H1 (cell line): ENCODE measurements around the gene CWC27. TPM values are rescaled to one million over a fixed set of nuclear protein-coding genes. Genes with fewer than 3 reads are reported as not detected.

Experiments
- CTCF ChIA-PET: fragments of 300-600 bp; sonication (Branson Sonifier 250); formaldehyde crosslinking; loops from one replicate; lab custom pipeline; 2021; ENCODE audit not compliant: partially characterized antibody; lab: Charles Lee
- POLR2A ChIA-PET: fragments of 300-600 bp; sonication (Branson Sonifier 250); formaldehyde crosslinking; loops from one replicate; lab custom pipeline; 2021; ENCODE audit warnings: inconsistent platforms; ENCODE audit not compliant: partially characterized antibody; lab: Charles Lee
- DNase-seq, 2 experiments: peaks; one replicate each; pipeline versions ENCODE4 v3.0.0 to v3.0.0-alpha.2; 2010 to 2022; ENCODE audit warnings: low spot score in 2 of 2, low read depth in 1 of 2, mixed read lengths in 1 of 2
- FAIRE-seq: peaks from 2 replicates; lab custom pipeline; 2011; peaks lifted over from hg19 to GRCh38; lab: Jason Lieb, UNC
- H2AFZ ChIP-seq: 2 replicates; pipeline ENCODE4 v1.8.1; 2012; ENCODE audit warnings: low read length, inconsistent platforms
- H2AK5ac ChIP-seq: 2 replicates; pipeline ENCODE4 v1.6.1; 2013; ENCODE audit warnings: low read depth, low read length
- H2BK120ac ChIP-seq: replicated peaks from 2 replicates; pipeline ENCODE3; 2013; ENCODE audit warnings: low read depth, low read length, inconsistent platforms
- H2BK12ac ChIP-seq: 2 replicates; pipeline ENCODE4 v1.6.1; 2013; ENCODE audit warnings: low read depth, low read length
- H2BK15ac ChIP-seq: 2 replicates; pipeline ENCODE4 v1.6.1; 2013; ENCODE audit warnings: low read length
- H2BK20ac ChIP-seq: 2 replicates; pipeline ENCODE4 v1.6.1; 2013; ENCODE audit warnings: low read length
- H2BK5ac ChIP-seq: 2 replicates; pipeline ENCODE4 v1.6.1; 2013; ENCODE audit warnings: low read depth, low read length
- H3K14ac ChIP-seq: 2 replicates; pipeline ENCODE4 v1.6.1; 2013; ENCODE audit warnings: inconsistent platforms; ENCODE audit not compliant: insufficient read length
- H3K18ac ChIP-seq: 2 replicates; pipeline ENCODE4 v1.6.1; 2013; ENCODE audit warnings: low read length; ENCODE audit errors: extremely low read depth
- H3K23ac ChIP-seq: 2 replicates; pipeline ENCODE4 v1.6.1; 2013; ENCODE audit warnings: inconsistent platforms; ENCODE audit not compliant: insufficient read length
- H3K23me2 ChIP-seq: 2 replicates; pipeline ENCODE4 v1.6.1; 2013; ENCODE audit warnings: low read depth, low read length
- H3K27ac ChIP-seq: 2 replicates; pipeline ENCODE4 v1.6.1; 2011; ENCODE audit warnings: low read depth, low read length, inconsistent platforms
- H3K27me3 ChIP-seq, 4 experiments: replicated peaks in 1 of 4; 1 replicate in 1 of 4; 2 replicates in 3 of 4; pipeline versions ENCODE4 v1.6.1 to v1.8.1; 2011 to 2013; ENCODE audit warnings: low read length in 3 of 4, mild to moderate bottlenecking in 3 of 4, inconsistent platforms in 2 of 4, mixed read lengths in 2 of 4, moderate library complexity in 1 of 4; ENCODE audit not compliant: control insufficient read depth in 3 of 4, insufficient read depth in 3 of 4; ENCODE audit errors: extremely low read depth in 1 of 4
- H3K36me3 ChIP-seq, 4 experiments: 2 replicates each; pipeline versions ENCODE4 v1.6.1 to v1.8.1; 2011 to 2013; ENCODE audit warnings: mild to moderate bottlenecking in 4 of 4, low read length in 3 of 4, moderate library complexity in 2 of 4, control low read depth in 1 of 4, inconsistent platforms in 1 of 4; ENCODE audit not compliant: insufficient read depth in 4 of 4, control insufficient read depth in 2 of 4
- H3K4ac ChIP-seq: replicated peaks from 2 replicates; pipeline ENCODE3; 2013; ENCODE audit warnings: low read length, low read depth, mixed read lengths, inconsistent platforms; ENCODE audit not compliant: insufficient read length
- H3K4me1 ChIP-seq, 4 experiments: replicated peaks in 1 of 4; 1 replicate in 1 of 4; 2 replicates in 3 of 4; pipeline versions ENCODE4 v1.6.1 to v1.8.1; 2011 to 2013; ENCODE audit warnings: low read length in 3 of 4, inconsistent platforms in 2 of 4, mixed read lengths in 1 of 4; ENCODE audit not compliant: insufficient read depth in 4 of 4, control insufficient read depth in 3 of 4
- H3K4me2 ChIP-seq, 2 experiments: 2 replicates each; pipeline versions ENCODE4 v1.6.1 to v1.8.1; 2011 to 2013; ENCODE audit warnings: low read depth in 2 of 2, low read length in 2 of 2, control low read depth in 1 of 2, inconsistent platforms in 1 of 2, mild to moderate bottlenecking in 1 of 2; ENCODE audit not compliant: insufficient read depth in 1 of 2
- H3K4me3 ChIP-seq, 4 experiments: fragments of 200-600, 300-600 bp in 1 of 4; sonication (generic), shearing (Covaris generic), sonication (Bioruptor Twin) in 1 of 4; 2 replicates each; pipeline versions ENCODE4 v1.5.1 to v1.8.1; 2011 to 2016; ENCODE audit warnings: low read length in 4 of 4, low read depth in 3 of 4, control low read depth in 2 of 4, inconsistent platforms in 2 of 4, mild to moderate bottlenecking in 2 of 4, mixed read lengths in 1 of 4, moderate library complexity in 1 of 4; ENCODE audit not compliant: insufficient read depth in 2 of 4; ENCODE audit errors: extremely low read depth in 1 of 4
- H3K56ac ChIP-seq: replicated peaks from 2 replicates; pipeline ENCODE3; 2013; ENCODE audit warnings: low read depth, mild to moderate bottlenecking, mixed read lengths, low read length, inconsistent platforms; ENCODE audit not compliant: insufficient read length
- H3K79me1 ChIP-seq: 2 replicates; pipeline ENCODE4 v1.6.1; 2013; ENCODE audit warnings: low read depth, low read length, control low read depth
- H3K79me2 ChIP-seq, 2 experiments: 2 replicates each; pipeline versions ENCODE4 v1.6.1 to v1.8.1; 2012 to 2013; ENCODE audit warnings: low read length in 2 of 2, mild to moderate bottlenecking in 2 of 2, inconsistent platforms in 1 of 2; ENCODE audit not compliant: insufficient read depth in 2 of 2, control insufficient read depth in 1 of 2
- H3K9ac ChIP-seq, 4 experiments: replicated peaks in 1 of 4; 1 replicate in 1 of 4; 2 replicates in 3 of 4; pipeline versions ENCODE4 v1.6.1 to v1.8.1; 2011 to 2013; ENCODE audit warnings: low read depth in 3 of 4, low read length in 3 of 4, control low read depth in 2 of 4, mild to moderate bottlenecking in 2 of 4, moderate library complexity in 2 of 4, inconsistent platforms in 1 of 4; ENCODE audit errors: extremely low read depth in 1 of 4
- H3K9me3 ChIP-seq, 2 experiments: 2 replicates each; pipeline versions ENCODE4 v1.6.1 to v1.8.1; 2012 to 2013; ENCODE audit warnings: mild to moderate bottlenecking in 2 of 2, moderate library complexity in 2 of 2, control low read depth in 1 of 2, inconsistent platforms in 1 of 2, low read depth in 1 of 2, low read length in 1 of 2, mixed read lengths in 1 of 2; ENCODE audit not compliant: insufficient read depth in 2 of 2
- H4K20me1 ChIP-seq, 2 experiments: replicated peaks in 1 of 2; 2 replicates each; pipeline versions ENCODE3 to v1.8.1; 2011 to 2013; ENCODE audit warnings: inconsistent platforms in 2 of 2, low read length in 2 of 2, mild to moderate bottlenecking in 1 of 2; ENCODE audit not compliant: insufficient read depth in 2 of 2, control insufficient read depth in 1 of 2
- H4K5ac ChIP-seq: 2 replicates; pipeline ENCODE4 v1.6.1; 2013; ENCODE audit warnings: low read length, low read depth, mixed read lengths, inconsistent platforms; ENCODE audit not compliant: insufficient read length
- H4K8ac ChIP-seq: 2 replicates; pipeline ENCODE4 v1.8.0; 2013; ENCODE audit warnings: mild to moderate bottlenecking, moderate library complexity, low read length, inconsistent platforms; ENCODE audit not compliant: insufficient read depth; ENCODE audit errors: extremely low read depth
- H4K91ac ChIP-seq: replicated peaks from 2 replicates; pipeline ENCODE3; 2013; ENCODE audit warnings: low read length, mixed read lengths, inconsistent platforms; ENCODE audit not compliant: insufficient read length
- ATF3 ChIP-seq: IDR thresholded peaks from 2 replicates; pipeline ENCODE4 v1.6.1; 2011; ENCODE audit warnings: low read depth, mild to moderate bottlenecking, low read length; ENCODE audit not compliant: insufficient read depth
- CTCF ChIP-seq, 3 experiments: IDR thresholded peaks; 1 replicate in 2 of 3; 2 replicates in 1 of 3; pipeline versions ENCODE4 v1.5.1 to v1.6.1; 2011; ENCODE audit warnings: low read length in 3 of 3, mild to moderate bottlenecking in 3 of 3, inconsistent platforms in 2 of 3, low read depth in 1 of 3, moderate library complexity in 1 of 3; ENCODE audit not compliant: insufficient read depth in 1 of 3; ENCODE audit errors: control extremely low read depth in 1 of 3
- E2F6 ChIP-seq: IDR thresholded peaks from 2 replicates; pipeline ENCODE4 v1.6.1; 2012; ENCODE audit warnings: inconsistent platforms
- KDM4A ChIP-seq: IDR thresholded peaks from one replicate; pipeline ENCODE4 v1.7.1; 2012; ENCODE audit warnings: low read depth, mild to moderate bottlenecking, moderate library complexity, low read length, inconsistent platforms; ENCODE audit not compliant: severe bottlenecking
- RAD21 ChIP-seq, 2 experiments: IDR thresholded peaks in 1 of 2; conservative IDR thresholded peaks in 1 of 2; 2 replicates each; pipeline ENCODE4 v1.6.1; 2011; ENCODE audit warnings: low read depth in 2 of 2, low read length in 2 of 2, improper control_type of control experiment in 1 of 2, inconsistent platforms in 1 of 2, mild to moderate bottlenecking in 1 of 2, moderate library complexity in 1 of 2
- WGBS, 2 experiments: shearing (Covaris generic) in 1 of 2; methylation state at CpG; one replicate each; pipeline versions ENCODE4 v1.1.6 to v1.1.7; 2013 to 2015; ENCODE audit warnings: low lambda C conversion rate in 2 of 2, mixed read lengths in 2 of 2, inconsistent platforms in 1 of 2, low coverage in 1 of 2, missing lambda C conversion rate in 1 of 2; ENCODE audit not compliant: insufficient replicate concordance in 2 of 2, insufficient coverage in 1 of 2, insufficient read length in 1 of 2; ENCODE audit errors: extremely low coverage in 1 of 2, missing lambda C conversion rate in 1 of 2; 5-methylcytosine and 5-hydroxymethylcytosine counted together
- polyA plus RNA-seq, 7 experiments: library from polyadenylated mRNA; depleted of rRNA in 3 of 7; stranded (reverse) in 5 of 7; unstranded in 2 of 7; fragments of >200 nt in 5 of 7; fragments of 200-250 nt in 2 of 7; gene quantifications; 1 replicate in 5 of 7; 2 replicates in 1 of 7; 4 replicates in 1 of 7; pipeline versions ENCODE4 v1.2.1 to v1.2.3, GENCODE V29; 2011 to 2013; ENCODE audit warnings: missing spikeins in 2 of 7, mixed read lengths in 2 of 7
- total RNA-seq: library from RNA; stranded (reverse); fragmentation: NEBNext Ultra II Directional; extraction: Animal tissue kit (Norgen Biotek cat#: 25700); gene quantifications from 2 replicates; pipeline ENCODE4 v1.2.1, GENCODE V29; 2021

The CWC27 gene
- total and polyA plus RNA-seq, 2 of the 8 experiments (the other 6 are each of a cell fraction or from before 2014, with no cell fraction given), result 24.9 to 43.4 TPM

GRCh38 chr5:64784451-64785025 is 15.8 kb downstream of the CWC27 start:
- Histone ChIP-seq H3K4me3 (no peak overlapping the region), H3K27ac (no peak overlapping the region), H3K14ac (no peak overlapping the region), H3K4me1 (no peaks in the 10 kb centered on the region), H3K56ac (no peak overlapping the region), H3K27me3 (no peaks in the 10 kb centered on the region), H3K9me3 (no peaks in the 10 kb centered on the region), H3K4me2 (no peak overlapping the region), H2AFZ (no peak overlapping the region), H4K20me1 (peaks cover 0 to 3% of the 10 kb centered on the region in 2 experiments), H3K36me3 (peaks cover 0 to 14% (median 3%) of the 10 kb centered on the region in 4 experiments; a peak in 3 of 8 replicates), H3K79me2 (peaks cover 0 to 10% of the 10 kb centered on the region in 2 experiments; a peak in 2 of 4 replicates), H2BK20ac (no peak overlapping the region), H3K79me1 (no peaks in the 10 kb centered on the region), H4K91ac (no peak overlapping the region), H3K23ac (no peak overlapping the region), H4K8ac (no peak overlapping the region), H3K23me2 (no peaks in the 10 kb centered on the region), H2AK5ac (no peak overlapping the region), H3K4ac (no peak overlapping the region), H2BK120ac (no peak overlapping the region), H2BK15ac (no peak overlapping the region), H3K18ac (no peak overlapping the region), H4K5ac (no peak overlapping the region), H2BK12ac (no peak overlapping the region), H2BK5ac (no peak overlapping the region), H3K9ac (no peak overlapping the region)
- ChIA-PET CTCF (interaction anchor here (0.6 to 2.9 kb wide), 30 partner anchors 8 to 596 kb away, joined by 3 to 57 read pairs (median 4); partner anchors contain the start of genes CWC27 and SREK1IP1), POLR2A (interaction anchor here (1.0 kb wide), 1 partner anchor 94 kb away, joined by 3 read pairs; the partner anchor contains the start of gene SHISAL2B)
- peak in 1 of 2 experiments; percentile 72 for DNase-seq
- 10% methylated on average over 3 of the region's 3 CpGs; no CpG with 5 or more reads in 1 of the 2 experiments for WGBS, 2 experiments
- FAIRE-seq, result peak; percentile 87
- TF ChIP-seq ATF3 (no peak), RAD21 (IDR thresholded peaks at IDR 0.05 in 1 of 2, conservative IDR thresholded peaks at IDR 0.05 in 1 of 2; ENCODE audit: low read depth in 2 of 2, low read length in 2 of 2) (peak; percentile 88 to 89), CTCF (IDR thresholded peaks at IDR 0.05; ENCODE audit: control extremely low read depth in 1 of 3, insufficient read depth in 1 of 3, low read depth in 1 of 3, low read length in 3 of 3) (peak in 2 of 3 experiments; percentile 69 to 79; a peak in 3 of 4 replicates), E2F6 (no peak), KDM4A (no peak)
